GM18499 (cell line): ENCODE results near the gene ZSWIM9.

Source experiments
- ATAC-seq: cut with Tn5 transposase; IDR thresholded peaks from one replicate; pipeline ENCODE4 v1.9.1; 2021; ENCODE audit warnings: moderate number of reproducible peaks; ENCODE audit not compliant: insufficient read depth, unreplicated experiment

ZSWIM9 gene

GRCh38 chr19:48169939-48170803 is at the start of gene ZSWIM9, which contains the start of gene LIG1:
ZSWIM9 (plus strand) TSS chr19:48170680; CDS start chr19:48171803, 1,123 bp downstream.
LIG1 (minus strand) TSS chr19:48170344; CDS start chr19:48165566, 4,778 bp downstream.
- ATAC-seq, result peak; percentile 48

GRCh38 chr19:48121066-48121465 is 49.4 kb upstream of the ZSWIM9 start:
- no peak for ATAC-seq

GRCh38 chr19:48121909-48122371 is 48.5 kb upstream of the ZSWIM9 start:
- ATAC-seq, result no peak

- no peak for ATAC-seq
Observed at GRCh38 chr19:48122421-48122820, 48.1 kb upstream of the ZSWIM9 start.

- no peak for ATAC-seq
Observed at GRCh38 chr19:48123907-48124651, 46.4 kb upstream of the ZSWIM9 start.

GRCh38 chr19:48127561-48127960 is 42.9 kb upstream of the ZSWIM9 start:
- no peak for ATAC-seq

GRCh38 chr19:48133094-48133493 is 37.4 kb upstream of the ZSWIM9 start:
- no peak for ATAC-seq

- no peak for ATAC-seq
Observed at GRCh38 chr19:48135411-48135810, 35.1 kb upstream of the ZSWIM9 start.

GRCh38 chr19:48136547-48136946 is 33.9 kb upstream of the ZSWIM9 start:
- ATAC-seq, result no peak

- ATAC-seq, result no peak
Observed at GRCh38 chr19:48137411-48137810, 33.1 kb upstream of the ZSWIM9 start.

- no peak for ATAC-seq
Observed at GRCh38 chr19:48139053-48139452, 31.4 kb upstream of the ZSWIM9 start.

- no peak for ATAC-seq
Observed at GRCh38 chr19:48147597-48148175, 22.8 kb upstream of the ZSWIM9 start.

- no peak for ATAC-seq
Observed at GRCh38 chr19:48148576-48148975, 21.9 kb upstream of the ZSWIM9 start.

GRCh38 chr19:48149430-48149829 is 21.1 kb upstream of the ZSWIM9 start:
- no peak for ATAC-seq

GRCh38 chr19:48152551-48152950 is 17.9 kb upstream of the ZSWIM9 start:
- ATAC-seq, result no peak

- ATAC-seq, result no peak
Observed at GRCh38 chr19:48154003-48154402, 16.5 kb upstream of the ZSWIM9 start.

- ATAC-seq, result no peak
Observed at GRCh38 chr19:48158210-48158790, 12.2 kb upstream of the ZSWIM9 start.

GRCh38 chr19:48168689-48169088 is 1.8 kb upstream of the ZSWIM9 start:
- no peak for ATAC-seq

GRCh38 chr19:48169578-48169938 is 922 bp upstream of the ZSWIM9 start:
- ATAC-seq, result no peak

GRCh38 chr19:48170817-48171347 is 402 bp downstream of the ZSWIM9 start:
- ATAC-seq, result no peak
